SK-N-SH (cell line): Measurements from ENCODE around the gene BPIFA3. TPM values are rescaled to one million over a fixed set of nuclear protein-coding genes. Genes with fewer than 3 reads are reported as not detected.

Experiments used
- CTCF ChIA-PET: fragments of 300-600, 350-600 bp; formaldehyde crosslinking; extraction: SDS; loops from one replicate; lab custom pipeline; 2021; lab: Yijun Ruan, JAX
- POLR2A ChIA-PET: fragments of 350-600 bp; sonication (Branson Sonifier 250); formaldehyde crosslinking; extraction: SDS; loops from one replicate; lab custom pipeline; 2020; ENCODE audit warnings: antibody characterized with exemption, inconsistent platforms; lab: Yijun Ruan, JAX
- DNase-seq: peaks from one replicate; pipeline ENCODE4 v3.0.0; 2012
- H2AFZ ChIP-seq: fragments of 200-600 bp; sonication (generic); 2 replicates; pipeline ENCODE4 v1.8.1; 2016; ENCODE audit warnings: antibody characterized with exemption, mild to moderate bottlenecking, low read depth
- H3F3A ChIP-seq: fragments of 200-600 bp; sonication (generic); replicated peaks from 2 replicates; pipeline ENCODE3; 2016; ENCODE audit warnings: antibody characterized with exemption, mild to moderate bottlenecking; ENCODE audit not compliant: insufficient read depth
- H3K27ac ChIP-seq, 2 experiments: fragments of 200-500 bp in 1 of 2; fragments of 200-600 bp in 1 of 2; sonication (Bioruptor generic) in 1 of 2; sonication (generic), shearing (Covaris generic) in 1 of 2; 2 replicates each; pipeline versions ENCODE4 v1.5.1 to v1.6.1; 2014 to 2016; ENCODE audit warnings: low read depth in 2 of 2, inconsistent platforms in 1 of 2, low read length in 1 of 2, mild to moderate bottlenecking in 1 of 2, mixed read lengths in 1 of 2
- H3K27me3 ChIP-seq: fragments of 200-600 bp; sonication (generic), shearing (Covaris generic); 2 replicates; pipeline ENCODE4 v1.6.1; 2016; ENCODE audit warnings: mixed run types; ENCODE audit not compliant: insufficient read depth
- H3K36me3 ChIP-seq, 2 experiments: fragments of 200-500 bp in 1 of 2; fragments of 200-600 bp in 1 of 2; sonication (Bioruptor generic) in 1 of 2; sonication (generic) in 1 of 2; replicated peaks in 1 of 2; 2 replicates each; pipeline versions ENCODE3 to v1.5.1; 2014 to 2016; ENCODE audit warnings: low read length in 1 of 2, mild to moderate bottlenecking in 1 of 2; ENCODE audit not compliant: insufficient read depth in 2 of 2, control insufficient read depth in 1 of 2
- H3K4me1 ChIP-seq, 2 experiments: fragments of 200-500 bp in 1 of 2; fragments of 200-600 bp in 1 of 2; sonication (Bioruptor generic) in 1 of 2; sonication (generic), shearing (Covaris generic) in 1 of 2; 2 replicates each; pipeline versions ENCODE4 v1.5.1 to v1.6.1; 2014 to 2016; ENCODE audit warnings: low read depth in 1 of 2, low read length in 1 of 2, mixed run types in 1 of 2; ENCODE audit not compliant: insufficient read depth in 2 of 2, control insufficient read depth in 1 of 2
- H3K4me2 ChIP-seq: fragments of 200-600 bp; sonication (generic), shearing (Covaris generic); 2 replicates; pipeline ENCODE4 v1.6.1; 2017; ENCODE audit warnings: mixed run types
- H3K4me3 ChIP-seq, 2 experiments: fragments of 200-500 bp in 1 of 2; fragments of 200-600 bp in 1 of 2; sonication (Bioruptor generic) in 1 of 2; sonication (generic), shearing (Covaris generic) in 1 of 2; 2 replicates each; pipeline versions ENCODE4 v1.5.1 to v1.8.1; 2014 to 2016; ENCODE audit warnings: low read depth in 2 of 2, inconsistent platforms in 1 of 2, low read length in 1 of 2, mild to moderate bottlenecking in 1 of 2, mixed read lengths in 1 of 2, moderate library complexity in 1 of 2
- H3K79me2 ChIP-seq: fragments of 200-600 bp; sonication (generic); 2 replicates; pipeline ENCODE4 v1.8.1; 2017; ENCODE audit warnings: mild to moderate bottlenecking; ENCODE audit not compliant: insufficient read depth
- H3K9ac ChIP-seq: fragments of 200-600 bp; sonication (generic); 2 replicates; pipeline ENCODE4 v1.6.1; 2017; ENCODE audit warnings: mixed run types
- H3K9me2 ChIP-seq: fragments of 200-600 bp; sonication (generic); 2 replicates; pipeline ENCODE4 v1.6.1; 2017; ENCODE audit warnings: mixed run types
- H3K9me3 ChIP-seq: fragments of 200-600 bp; sonication (generic); 2 replicates; pipeline ENCODE4 v1.6.1; 2017; ENCODE audit warnings: mixed run types, mild to moderate bottlenecking, moderate library complexity
- H4K20me1 ChIP-seq: fragments of 200-600 bp; sonication (generic); 2 replicates; pipeline ENCODE4 v1.6.1; 2017; ENCODE audit warnings: mild to moderate bottlenecking, mixed run types; ENCODE audit not compliant: insufficient read depth
- CHD2 ChIP-seq: fragments of 150-350 bp; IDR thresholded peaks from 2 replicates; pipeline ENCODE4 v1.6.1; 2018; ENCODE audit warnings: low read length; ENCODE audit not compliant: partially characterized antibody
- CTCF ChIP-seq: fragments of 200-600 bp; sonication (generic); IDR thresholded peaks from 2 replicates; pipeline ENCODE4 v1.6.1; 2017; ENCODE audit warnings: antibody characterized with exemption, mild to moderate bottlenecking, moderate library complexity
- ELF1 ChIP-seq: IDR thresholded peaks from 2 replicates; pipeline ENCODE4 v1.4.0; 2012
- EP300 ChIP-seq, 2 experiments: IDR thresholded peaks; 2 replicates each; pipeline versions ENCODE4 v1.4.0 to v1.6.1; 2012; ENCODE audit warnings: borderline replicate concordance in 1 of 2, low read depth in 1 of 2, low read length in 1 of 2
- EZH2phosphoT487 ChIP-seq: fragments of 200-600 bp; sonication (generic); IDR thresholded peaks from 2 replicates; pipeline ENCODE4 v1.6.1; 2017; ENCODE audit warnings: low read depth, mixed run types, mild to moderate bottlenecking, antibody characterized with exemption, moderate library complexity, borderline replicate concordance
- FOSL2 ChIP-seq: IDR thresholded peaks from 2 replicates; pipeline ENCODE4 v1.4.0; 2012; ENCODE audit warnings: low read depth, mild to moderate bottlenecking, moderate library complexity, borderline replicate concordance
- FOXM1 ChIP-seq: IDR thresholded peaks from 2 replicates; pipeline ENCODE4 v1.4.0; 2012; ENCODE audit warnings: low read depth, mild to moderate bottlenecking
- GATA2 ChIP-seq: sonication (generic); formaldehyde crosslinking; IDR thresholded peaks from 2 replicates; pipeline ENCODE4 v1.5.0; 2020; ENCODE audit warnings: mild to moderate bottlenecking, missing genetic modification reagents
- JUND ChIP-seq: IDR thresholded peaks from 2 replicates; pipeline ENCODE4 v1.4.0; 2012
- MEF2A ChIP-seq: IDR thresholded peaks from 2 replicates; pipeline ENCODE4 v1.4.0; 2012; ENCODE audit warnings: low read depth, borderline replicate concordance
- MXI1 ChIP-seq: IDR thresholded peaks from 2 replicates; pipeline ENCODE4 v1.6.1; 2012; ENCODE audit warnings: mild to moderate bottlenecking, low read depth, low read length, improper control_type of control experiment
- NFIC ChIP-seq: IDR thresholded peaks from 2 replicates; pipeline ENCODE4 v1.4.0; 2012; ENCODE audit warnings: borderline replicate concordance
- PBX3 ChIP-seq: IDR thresholded peaks from 2 replicates; pipeline ENCODE4; 2012
- RCOR1 ChIP-seq: fragments of 150-350 bp; IDR thresholded peaks from 2 replicates; pipeline ENCODE4 v1.6.1; 2017; ENCODE audit warnings: antibody characterized with exemption, low read length
- REST ChIP-seq: IDR thresholded peaks from 2 replicates; pipeline ENCODE4 v1.6.1; 2012; ENCODE audit warnings: mild to moderate bottlenecking, low read depth, low read length, moderate library complexity
- RXRA ChIP-seq: IDR thresholded peaks from 2 replicates; pipeline ENCODE4 v1.4.0; 2012; ENCODE audit warnings: low read depth, mild to moderate bottlenecking, borderline replicate concordance
- SMC3 ChIP-seq: IDR thresholded peaks from 2 replicates; pipeline ENCODE4 v1.6.1; 2012; ENCODE audit warnings: low read depth, low read length, improper control_type of control experiment
- TAF1 ChIP-seq: IDR thresholded peaks from 2 replicates; pipeline ENCODE4 v1.6.1; 2012; ENCODE audit warnings: low read depth, mild to moderate bottlenecking, low read length, moderate library complexity, borderline replicate concordance
- WGBS: methylation state at CpG from one replicate; pipeline ENCODE4 v1.1.6; 2017; ENCODE audit warnings: low lambda C conversion rate; 5-methylcytosine and 5-hydroxymethylcytosine counted together
- polyA plus RNA-seq, 3 experiments: library from polyadenylated mRNA; depleted of rRNA; stranded (reverse); fragments of >200 nt; gene quantifications; 2 replicates each; pipeline ENCODE4 v1.2.3, GENCODE V29; 2012

Gene BPIFA3
- polyA plus RNA-seq, 1 of the 3 experiments (the other 2 are of a cell fraction) = not detected

GRCh38 chr20:33229843-33230242, 12.7 kb downstream of the BPIFA3 start:
- Histone ChIP-seq H4K20me1 (no peaks in the 10 kb centered on the region), H3K79me2 (no peaks in the 10 kb centered on the region), H3K9me3 (no peaks in the 10 kb centered on the region), H3K4me1 (no peaks in the 10 kb centered on the region), H2AFZ (no peak overlapping the region), H3K4me3 (no peak overlapping the region), H3K27ac (no peak overlapping the region), H3K9ac (no peak overlapping the region), H3K9me2 (no peaks in the 10 kb centered on the region), H3K27me3 (peaks cover 19% of the 10 kb centered on the region; the same call in 1 of the 2 replicates), H3F3A (no peaks in the 10 kb centered on the region), H3K36me3 (no peaks in the 10 kb centered on the region), H3K4me2 (no peak overlapping the region)
- no peak for DNase-seq
- ChIA-PET POLR2A (no interaction called here), CTCF (interaction anchor here (1.0 to 1.5 kb wide), 3 partner anchors 18 to 328 kb away, joined by 3 to 7 read pairs (median 4); no protein-coding TSS in a partner anchor)
- 12% methylated on average over 6 of the region's 6 CpGs for WGBS
- TF ChIP-seq MEF2A = no peak
- no peak for TF ChIP-seq GATA2 (CRISPR knock-in tag)
- TF ChIP-seq PBX3 = no peak
- TF ChIP-seq FOSL2 = no peak
- no peak for TF ChIP-seq CHD2
- TF ChIP-seq CTCF = no peak
- no peak for TF ChIP-seq RXRA
- TF ChIP-seq NFIC = no peak
- no peak for TF ChIP-seq JUND
- no peak for TF ChIP-seq EZH2phosphoT487
- no peak for TF ChIP-seq ELF1
- no peak for TF ChIP-seq EP300 (IDR thresholded peaks at IDR 0.05; ENCODE audit: borderline replicate concordance in 1 of 2, low read depth in 1 of 2, low read length in 1 of 2)
- TF ChIP-seq MXI1 = no peak
- TF ChIP-seq FOXM1 = no peak
- no peak for TF ChIP-seq SMC3
- TF ChIP-seq TAF1 = no peak
- no peak for TF ChIP-seq REST
- TF ChIP-seq RCOR1 = no peak
